ENCODE results near the gene EBF4. TPM values are rescaled to one million over a fixed set of nuclear protein-coding genes. Genes with fewer than 3 reads are reported as not detected.

Gene EBF4, protein sequence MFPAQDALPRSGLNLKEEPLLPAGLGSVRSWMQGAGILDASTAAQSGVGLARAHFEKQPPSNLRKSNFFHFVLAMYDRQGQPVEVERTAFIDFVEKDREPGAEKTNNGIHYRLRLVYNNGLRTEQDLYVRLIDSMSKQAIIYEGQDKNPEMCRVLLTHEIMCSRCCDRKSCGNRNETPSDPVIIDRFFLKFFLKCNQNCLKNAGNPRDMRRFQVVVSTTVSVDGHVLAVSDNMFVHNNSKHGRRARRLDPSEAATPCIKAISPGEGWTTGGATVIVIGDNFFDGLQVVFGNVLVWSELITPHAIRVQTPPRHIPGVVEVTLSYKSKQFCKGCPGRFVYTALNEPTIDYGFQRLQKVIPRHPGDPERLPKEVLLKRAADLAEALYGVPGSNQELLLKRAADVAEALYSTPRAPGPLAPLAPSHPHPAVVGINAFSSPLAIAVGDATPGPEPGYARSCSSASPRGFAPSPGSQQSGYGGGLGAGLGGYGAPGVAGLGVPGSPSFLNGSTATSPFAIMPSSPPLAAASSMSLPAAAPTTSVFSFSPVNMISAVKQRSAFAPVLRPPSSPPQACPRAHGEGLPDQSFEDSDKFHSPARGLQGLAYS
- total RNA-seq: 1 to 10 TPM; 2.7 to 2.9 TPM

DNA sequence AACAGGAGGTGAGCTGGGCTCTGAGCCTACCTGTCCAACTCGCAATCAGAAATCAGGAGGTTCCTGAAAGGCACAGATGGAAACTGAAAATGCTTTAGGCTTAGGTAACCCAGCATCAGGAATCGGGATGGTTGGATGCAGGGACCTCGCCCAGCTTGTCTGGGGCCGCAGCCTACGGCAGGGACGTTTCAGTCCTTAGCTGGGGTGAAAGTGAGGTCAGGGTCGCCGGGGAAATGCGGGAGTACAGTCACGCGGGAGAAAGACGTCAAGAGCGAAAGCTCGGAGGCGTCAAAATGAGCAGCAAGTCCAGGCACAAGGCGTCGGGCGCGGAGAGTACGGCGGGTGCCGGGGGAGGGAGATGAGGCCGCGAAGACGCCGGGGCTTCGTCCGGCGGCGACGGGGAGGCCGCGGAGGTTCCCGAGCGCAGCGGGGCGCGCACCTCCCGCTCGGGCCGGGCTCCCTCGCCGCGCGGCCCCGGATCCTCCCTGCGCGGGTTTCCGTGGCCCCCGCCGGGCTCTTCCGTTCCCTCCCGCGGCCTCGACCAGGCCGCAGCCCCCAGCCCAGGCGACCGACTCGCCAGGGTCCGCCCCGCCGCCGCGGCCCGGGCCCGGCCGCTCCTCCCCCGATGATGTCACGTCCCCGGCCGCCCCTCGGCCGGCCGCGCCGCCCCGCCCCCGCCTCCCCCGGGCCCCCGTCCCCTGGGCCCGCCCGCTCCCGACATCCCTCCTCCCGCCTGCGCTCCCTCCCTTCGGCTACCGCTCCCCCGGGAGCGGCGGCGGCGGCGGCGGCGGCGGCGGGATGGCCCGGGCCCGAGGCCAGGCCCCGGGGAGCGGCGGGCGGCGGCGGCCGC is at the start of gene EBF4:
Gene EBF4, plus strand, starts transcription at position 745 of the 850 bp plus-strand sequence. CDS start 866 bp downstream, outside the sequence.
- POLR2A ChIA-PET: interaction anchor here (1.5 kb wide), 1 partner anchor 49 kb away, joined by 5 read pairs; no protein-coding TSS in a partner anchor
- peaks cover 3% of the 10 kb centered on the region for H3K36me3 Mint-ChIP-seq (ENCODE audit: low read depth)
- peak within 1 kb of the TSS; percentile 32 for H3K27ac Mint-ChIP-seq
- CTCF ChIA-PET: no interaction called here
- no peaks in the 10 kb centered on the region for H3K9me3 Mint-ChIP-seq
- peaks cover 26% of the 10 kb centered on the region for H3K4me1 Mint-ChIP-seq
- peak within 1 kb of the TSS; percentile 78 for H3K4me3 Mint-ChIP-seq
- peaks cover 51% of the 10 kb centered on the region for H3K27me3 Mint-ChIP-seq
- DNase-seq: no peak

DNA sequence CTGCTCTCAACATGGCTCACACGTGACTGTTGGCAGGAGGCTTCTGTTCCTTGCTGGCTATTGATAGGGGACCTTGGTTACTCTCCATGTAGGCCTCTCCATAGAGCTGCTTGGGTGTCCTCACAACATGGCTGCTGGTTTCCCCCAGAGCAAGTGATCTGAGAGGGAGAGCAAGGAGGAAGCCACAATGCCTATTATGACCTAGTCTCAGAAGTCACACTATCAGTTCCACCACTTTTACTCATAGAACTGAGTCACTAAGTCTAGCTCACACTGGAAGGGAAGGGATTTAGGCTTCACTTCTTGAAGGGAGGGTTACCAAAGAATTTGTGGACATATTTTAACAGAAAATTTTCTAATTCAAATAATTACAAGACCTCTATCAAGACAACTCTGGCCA is 48.9 kb upstream of the EBF4 start:
- Mint-ChIP-seq H3K27me3 (no peaks in the 10 kb centered on the region), H3K36me3 (ENCODE audit: low read depth) (no peaks in the 10 kb centered on the region), H3K4me3 (no peak overlapping the region), H3K4me1 (no peaks in the 10 kb centered on the region), H3K27ac (no peak overlapping the region), H3K9me3 (no peaks in the 10 kb centered on the region)
- ChIA-PET CTCF (interaction anchor here (1.0 kb wide), 1 partner anchor 122 kb away, joined by 4 read pairs; no protein-coding TSS in a partner anchor), POLR2A (no interaction called here)
- no peak for DNase-seq

DNA sequence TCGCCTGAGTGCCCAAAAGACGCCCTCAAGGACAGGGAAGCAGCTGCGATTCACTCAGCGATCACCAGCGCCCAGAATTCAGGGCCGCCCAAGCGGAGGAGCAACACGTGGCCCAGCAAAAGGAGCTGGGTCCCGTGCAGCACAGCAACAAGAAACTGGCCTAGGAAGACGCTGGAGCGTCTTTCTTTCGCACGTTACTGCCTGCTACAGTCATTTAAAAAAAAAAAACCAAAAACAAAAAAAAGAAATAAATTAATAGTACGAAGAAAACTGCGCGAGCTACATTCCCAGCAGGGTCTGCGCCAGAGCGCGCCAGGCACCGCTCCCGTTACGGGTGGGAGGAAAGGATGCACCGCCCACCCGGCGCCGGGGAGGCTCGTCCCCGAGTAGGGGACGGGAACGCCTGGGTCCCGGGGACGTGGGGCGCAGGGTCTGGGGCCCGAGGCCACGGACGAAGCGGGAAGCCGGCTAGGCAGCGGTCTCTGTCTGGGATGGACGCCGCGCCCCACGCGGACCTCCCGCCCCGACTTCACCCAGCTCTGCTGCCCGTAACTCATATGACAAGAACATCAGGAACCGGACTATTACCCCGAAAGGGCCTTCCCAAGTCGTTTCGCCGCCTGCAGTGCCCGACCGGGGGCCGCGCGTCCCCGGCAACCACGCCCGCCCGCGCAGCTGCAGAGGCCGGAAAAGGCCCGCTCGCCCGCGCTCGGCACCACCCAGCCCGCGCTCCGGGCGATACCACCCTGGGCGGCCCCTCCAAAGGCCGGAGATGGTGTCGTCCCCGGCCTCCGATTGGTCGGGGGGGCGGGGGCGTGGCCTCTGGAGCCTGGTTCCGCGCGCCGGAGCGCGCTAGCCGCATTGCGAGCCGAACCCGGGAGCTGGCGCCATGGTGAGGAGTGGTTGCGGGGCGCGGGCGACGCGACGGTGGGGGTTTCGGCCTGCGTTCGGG is 40.5 kb upstream of the EBF4 start, which contains the start of gene NOP56:
Gene NOP56, plus strand, starts transcription at position 861 of the 952 bp plus-strand sequence. Its CDS starts 29 bp downstream, at position 890.
- ChIA-PET POLR2A (interaction anchor here (0.7 to 6.0 kb wide), 26 partner anchors 10 to 1819 kb away, joined by 3 to 199 read pairs (median 6); partner anchors contain the start of genes FAM110A, IDH3B, PCED1A and PSMF1), CTCF (interaction anchor here (0.9 to 3.4 kb wide), 11 partner anchors 13 to 265 kb away, joined by 3 to 18 read pairs (median 5); partner anchors contain the start of genes IDH3B and SNRPB)
- H3K27me3 Mint-ChIP-seq: no peaks in the 10 kb centered on the region
- H3K27ac Mint-ChIP-seq: peak within 1 kb of the TSS; percentile 87
- DNase-seq: peak; percentile 94
- peaks cover 50% of the 10 kb centered on the region for H3K4me1 Mint-ChIP-seq
- H3K4me3 Mint-ChIP-seq: peak within 1 kb of the TSS; percentile 84
- H3K36me3 Mint-ChIP-seq (ENCODE audit: low read depth): peaks cover 44% of the 10 kb centered on the region
- H3K9me3 Mint-ChIP-seq: no peaks in the 10 kb centered on the region

DNA sequence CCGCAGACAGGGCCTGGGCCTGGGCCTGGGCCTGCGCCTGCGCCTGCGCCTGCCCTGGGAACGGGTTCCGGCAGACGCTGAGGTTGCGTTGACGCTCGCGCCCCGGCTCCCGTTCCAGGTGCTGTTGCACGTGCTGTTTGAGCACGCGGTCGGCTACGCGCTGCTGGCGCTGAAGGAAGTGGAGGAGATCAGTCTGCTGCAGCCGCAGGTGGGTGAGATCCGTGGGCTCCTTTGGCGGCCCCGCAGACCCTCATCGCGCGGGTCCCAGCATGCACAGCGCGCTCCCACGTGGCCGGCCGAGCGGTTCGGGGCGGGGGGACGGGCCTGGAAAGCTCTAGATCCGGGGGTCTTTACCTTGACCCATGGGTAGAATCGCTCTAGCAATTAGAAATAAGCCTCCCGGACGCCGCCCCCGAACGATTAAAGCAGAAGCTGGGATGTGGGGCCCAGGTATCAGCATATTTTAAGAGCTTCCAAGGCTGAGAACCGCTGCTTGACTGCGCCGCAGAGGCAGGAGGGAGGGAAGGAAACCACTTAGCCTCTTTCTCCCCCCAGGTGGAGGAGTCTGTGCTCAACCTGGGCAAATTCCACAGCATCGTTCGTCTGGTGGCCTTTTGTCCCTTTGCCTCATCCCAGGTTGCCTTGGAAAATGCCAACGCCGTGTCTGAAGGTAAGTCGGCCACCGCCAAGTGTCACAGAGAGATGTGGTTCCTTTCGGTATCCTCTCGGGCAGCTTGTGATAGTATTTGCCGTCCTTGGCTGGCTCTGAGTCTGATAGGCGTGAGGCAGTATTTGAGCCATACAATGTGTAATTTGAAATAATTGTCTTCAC is 39.6 kb upstream of the EBF4 start:
- ChIA-PET CTCF (interaction anchor here (1.2 to 3.4 kb wide), 4 partner anchors 12 to 201 kb away, joined by 3 to 18 read pairs (median 14); partner anchors contain the start of gene IDH3B), POLR2A (interaction anchor here (0.7 to 6.0 kb wide), 24 partner anchors 11 to 1820 kb away, joined by 3 to 199 read pairs (median 6); partner anchors contain the start of genes FAM110A, IDH3B, PCED1A and PSMF1)
- peaks cover 53% of the 10 kb centered on the region for H3K36me3 Mint-ChIP-seq (ENCODE audit: low read depth)
- H3K4me1 Mint-ChIP-seq: peaks cover 58% of the 10 kb centered on the region
- H3K27ac Mint-ChIP-seq: peak overlapping the region; percentile 75
- DNase-seq: no peak
- H3K4me3 Mint-ChIP-seq: peak overlapping the region; percentile 84
- no peaks in the 10 kb centered on the region for H3K27me3 Mint-ChIP-seq
- H3K9me3 Mint-ChIP-seq: no peaks in the 10 kb centered on the region

DNA sequence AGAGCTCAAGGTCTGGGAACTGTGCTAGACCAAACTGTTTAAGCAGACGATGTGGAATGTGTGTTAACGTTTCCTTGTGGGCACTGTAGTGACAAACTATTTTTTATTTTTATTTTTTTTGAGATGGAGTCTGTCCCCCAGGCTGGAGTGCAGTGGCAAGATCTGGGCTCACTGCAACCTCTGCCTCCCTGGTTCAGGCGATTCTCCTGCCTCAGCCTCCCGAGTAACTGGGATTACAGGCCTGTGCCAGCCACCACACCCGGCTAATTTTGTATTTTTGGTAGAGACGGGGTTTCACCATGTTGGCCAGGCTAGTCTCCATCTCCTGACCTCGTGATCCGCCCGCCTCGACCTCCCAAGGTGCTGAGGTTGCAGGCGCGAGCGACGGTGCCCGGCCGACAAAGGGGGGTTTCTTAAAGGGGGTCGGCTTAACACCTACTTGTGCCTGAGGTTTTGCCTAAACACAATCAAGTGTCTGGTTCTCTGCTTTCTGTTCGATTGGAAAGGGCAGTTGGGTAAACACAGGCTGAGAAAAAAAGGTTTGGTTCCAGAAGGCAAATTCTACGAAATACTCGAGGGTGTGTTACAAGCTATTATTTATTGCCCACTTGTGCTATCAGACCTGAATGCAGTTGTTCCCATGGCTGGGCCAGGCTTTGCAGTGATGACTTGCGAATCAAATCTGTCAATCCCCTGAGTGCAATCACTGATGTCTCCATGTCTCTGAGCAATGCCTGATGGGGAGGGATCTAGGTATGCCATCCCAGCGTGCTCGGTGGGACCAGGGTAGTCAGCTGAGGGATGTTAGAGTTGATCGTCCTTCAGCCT is 38.8 kb upstream of the EBF4 start:
- no peak for DNase-seq
- no peaks in the 10 kb centered on the region for H3K9me3 Mint-ChIP-seq
- peak overlapping the region; percentile 75 for H3K27ac Mint-ChIP-seq
- peak overlapping the region; percentile 84 for H3K4me3 Mint-ChIP-seq
- no peaks in the 10 kb centered on the region for H3K27me3 Mint-ChIP-seq
- peaks cover 66% of the 10 kb centered on the region for H3K4me1 Mint-ChIP-seq
- CTCF ChIA-PET: interaction anchor here (1.6 to 3.4 kb wide), 3 partner anchors 11 to 132 kb away, joined by 5 to 18 read pairs (median 14); partner anchors contain the start of gene IDH3B
- H3K36me3 Mint-ChIP-seq (ENCODE audit: low read depth): peaks cover 60% of the 10 kb centered on the region
- POLR2A ChIA-PET: interaction anchor here (0.7 to 6.0 kb wide), 12 partner anchors 10 to 186 kb away, joined by 3 to 199 read pairs (median 14); partner anchors contain the start of genes IDH3B, PCED1A, SNRPB and VPS16

DNA sequence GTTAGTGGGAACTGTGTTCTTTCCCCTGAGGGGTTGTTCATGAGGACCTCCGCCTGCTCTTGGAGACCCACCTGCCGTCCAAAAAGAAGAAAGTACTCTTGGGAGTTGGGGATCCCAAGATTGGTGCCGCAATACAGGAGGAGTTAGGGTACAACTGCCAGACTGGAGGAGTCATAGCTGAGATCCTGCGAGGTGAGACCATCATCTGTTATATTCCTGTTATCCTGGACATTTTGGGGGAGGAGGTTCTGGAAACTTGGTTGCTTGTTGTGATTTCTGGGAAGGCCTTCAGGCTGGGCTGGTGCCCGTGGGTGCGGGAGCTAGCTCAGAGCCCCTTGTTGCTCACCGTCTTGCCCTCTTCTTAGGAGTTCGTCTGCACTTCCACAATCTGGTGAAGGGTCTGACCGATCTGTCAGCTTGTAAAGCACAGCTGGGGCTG is 38.2 kb upstream of the EBF4 start:
- H3K36me3 Mint-ChIP-seq (ENCODE audit: low read depth): peaks cover 65% of the 10 kb centered on the region

DNA sequence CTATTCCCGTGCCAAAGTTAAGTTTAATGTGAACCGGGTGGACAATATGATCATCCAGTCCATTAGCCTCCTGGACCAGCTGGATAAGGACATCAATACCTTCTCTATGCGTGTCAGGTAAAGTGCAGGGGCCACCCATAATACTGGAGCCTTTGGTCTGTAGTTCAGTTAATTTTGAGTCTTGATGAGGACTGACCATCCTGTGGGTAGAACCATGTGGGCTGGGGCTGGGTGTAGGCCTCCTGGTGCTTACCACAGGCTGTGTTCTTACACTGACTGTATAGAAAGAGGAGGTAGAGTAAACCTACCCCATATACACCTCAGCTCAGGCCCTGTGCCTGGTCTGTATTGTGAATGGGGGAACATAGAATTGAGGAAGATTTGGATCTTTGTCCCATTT is 37.7 kb upstream of the EBF4 start:
- H3K4me1 Mint-ChIP-seq: peaks cover 68% of the 10 kb centered on the region
- ChIA-PET POLR2A (interaction anchor here (3.4 to 6.0 kb wide), 3 partner anchors 9 to 185 kb away, joined by 16 to 199 read pairs (median 75); partner anchors contain the start of genes IDH3B and SNRPB), CTCF (interaction anchor here (1.6 kb wide), 1 partner anchor 133 kb away, joined by 5 read pairs; no protein-coding TSS in a partner anchor)
- peaks cover 69% of the 10 kb centered on the region for H3K36me3 Mint-ChIP-seq (ENCODE audit: low read depth)
- DNase-seq: no peak
- no peaks in the 10 kb centered on the region for H3K9me3 Mint-ChIP-seq
- H3K27ac Mint-ChIP-seq: peak overlapping the region; percentile 75
- H3K4me3 Mint-ChIP-seq: peak overlapping the region; percentile 84
- no peaks in the 10 kb centered on the region for H3K27me3 Mint-ChIP-seq

More for the DNA sequence above, 38.2 kb upstream of the EBF4 start:
- Mint-ChIP-seq H3K4me1 (peaks cover 71% of the 10 kb centered on the region), H3K9me3 (no peaks in the 10 kb centered on the region), H3K4me3 (peak overlapping the region; percentile 84), H3K27ac (peak overlapping the region; percentile 75), H3K27me3 (no peaks in the 10 kb centered on the region)
- no peak for DNase-seq
- ChIA-PET CTCF (interaction anchor here (1.6 kb wide), 1 partner anchor 133 kb away, joined by 5 read pairs; no protein-coding TSS in a partner anchor), POLR2A (interaction anchor here (3.4 to 6.0 kb wide), 3 partner anchors 10 to 185 kb away, joined by 16 to 199 read pairs (median 75); partner anchors contain the start of genes IDH3B and SNRPB)

DNA sequence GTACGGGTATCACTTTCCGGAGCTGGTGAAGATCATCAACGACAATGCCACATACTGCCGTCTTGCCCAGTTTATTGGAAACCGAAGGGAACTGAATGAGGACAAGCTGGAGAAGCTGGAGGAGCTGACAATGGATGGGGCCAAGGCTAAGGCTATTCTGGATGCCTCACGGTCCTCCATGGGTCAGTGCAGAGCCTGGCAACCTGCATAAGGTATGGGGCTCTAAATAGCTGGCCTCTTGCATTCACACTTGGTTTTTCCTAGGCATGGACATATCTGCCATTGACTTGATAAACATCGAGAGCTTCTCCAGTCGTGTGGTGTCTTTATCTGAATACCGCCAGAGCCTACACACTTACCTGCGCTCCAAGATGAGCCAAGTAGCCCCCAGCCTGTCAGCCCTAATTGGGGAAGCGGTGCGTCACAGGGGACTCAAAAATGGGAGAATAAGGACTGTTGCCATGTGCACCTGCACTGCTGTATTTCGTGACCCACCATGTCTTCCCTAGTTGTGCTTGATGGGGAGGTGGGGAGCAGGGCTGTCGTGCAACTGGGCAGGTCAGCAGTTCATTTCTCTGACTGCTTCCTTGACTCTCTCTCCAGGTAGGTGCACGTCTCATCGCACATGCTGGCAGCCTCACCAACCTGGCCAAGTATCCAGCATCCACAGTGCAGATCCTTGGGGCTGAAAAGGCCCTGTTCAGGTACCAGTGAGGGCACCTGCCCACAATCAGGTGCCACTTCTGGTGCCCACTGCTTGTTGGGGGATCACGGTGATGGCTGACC is 37.1 kb upstream of the EBF4 start:
- DNase-seq: no peak
- Mint-ChIP-seq H3K27me3 (no peaks in the 10 kb centered on the region), H3K36me3 (ENCODE audit: low read depth) (peaks cover 75% of the 10 kb centered on the region), H3K9me3 (no peaks in the 10 kb centered on the region), H3K4me1 (peaks cover 63% of the 10 kb centered on the region), H3K27ac (no peak overlapping the region), H3K4me3 (no peak overlapping the region)
- ChIA-PET POLR2A (interaction anchor here (1.0 to 6.0 kb wide), 3 partner anchors 8 to 131 kb away, joined by 3 to 199 read pairs (median 16); partner anchors contain the start of gene IDH3B), CTCF (interaction anchor here (1.6 kb wide), 1 partner anchor 134 kb away, joined by 5 read pairs; no protein-coding TSS in a partner anchor)

DNA sequence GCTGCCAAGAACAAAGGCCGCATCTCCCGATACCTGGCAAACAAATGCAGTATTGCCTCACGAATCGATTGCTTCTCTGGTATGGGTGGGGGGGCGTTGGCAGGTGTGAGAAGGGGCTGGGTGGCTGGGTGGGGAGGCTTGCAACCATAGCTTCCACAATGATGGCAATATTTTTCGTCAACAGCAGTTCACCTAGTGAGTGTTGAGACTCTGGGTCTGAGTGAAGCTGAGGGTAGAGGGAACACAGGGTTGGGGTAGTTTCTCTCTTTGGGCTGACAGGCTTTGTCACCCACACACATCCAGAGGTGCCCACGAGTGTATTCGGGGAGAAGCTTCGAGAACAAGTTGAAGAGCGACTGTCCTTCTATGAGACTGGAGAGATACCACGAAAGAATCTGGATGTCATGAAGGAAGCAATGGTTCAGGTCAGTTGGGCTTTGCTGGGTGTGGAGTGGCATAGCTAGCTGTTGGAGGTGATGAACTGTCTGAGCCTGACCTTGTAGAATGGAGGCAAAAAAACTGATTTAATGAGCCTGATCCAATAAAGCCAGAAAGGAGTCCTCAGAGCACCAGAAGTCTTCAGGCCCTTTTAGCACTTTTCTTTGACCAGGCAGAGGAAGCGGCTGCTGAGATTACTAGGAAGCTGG is 36.0 kb upstream of the EBF4 start:
- no peak for DNase-seq
- H3K27ac Mint-ChIP-seq: peak overlapping the region; percentile 56
- peaks cover 81% of the 10 kb centered on the region for H3K36me3 Mint-ChIP-seq (ENCODE audit: low read depth)
- H3K9me3 Mint-ChIP-seq: no peaks in the 10 kb centered on the region
- no peak overlapping the region for H3K4me3 Mint-ChIP-seq
- H3K4me1 Mint-ChIP-seq: peaks cover 61% of the 10 kb centered on the region
- ChIA-PET POLR2A (interaction anchor here (0.7 to 1.0 kb wide), 3 partner anchors 9 to 186 kb away, joined by 3 to 4 read pairs (median 3); partner anchors contain the start of gene SNRPB), CTCF (no interaction called here)
- H3K27me3 Mint-ChIP-seq: no peaks in the 10 kb centered on the region

Data from activated CD4-positive, alpha-beta memory T cell treated with anti-CD3 and anti-CD28 coated beads, Interleukin-2, amount 10 ng/mL, durations not matched to agents 7 days and 5 days (primary cell).